ENCODE data around the gene CDC40.

- TF ChIP-seq CTCF (IDR thresholded peaks at IDR 0.05) (no peak), RORB (CRISPR knock-in tag; IDR thresholded peaks at IDR 0.05) (no peak), FOXP4 (CRISPR knock-in tag; IDR thresholded peaks at IDR 0.05) (no peak), ATF6 (CRISPR knock-in tag; IDR thresholded peaks at IDR 0.05) (no peak)
These were observed 46.0 kb downstream of the CDC40 start for GRCh38 chr6:110226261-110226660.
